Astrocyte (in vitro differentiated cells and primary cell): ENCODE results near the gene INSYN2A.

Source experiments
- CTCF ChIP-seq: IDR thresholded peaks from 2 replicates; pipeline ENCODE4 v1.5.1; 2011; ENCODE audit warnings: low read depth, mild to moderate bottlenecking, inconsistent platforms, low read length, moderate library complexity; ENCODE audit not compliant: insufficient read depth
- EZH2 ChIP-seq: IDR thresholded peaks from 2 replicates; pipeline ENCODE4 v1.6.1; 2012; ENCODE audit warnings: mild to moderate bottlenecking, low read length, inconsistent platforms; ENCODE audit not compliant: insufficient read depth

GRCh38 chr10:127182161-127182560, 14.2 kb downstream of the INSYN2A start:
- TF ChIP-seq CTCF = no peak
- no peak for TF ChIP-seq EZH2
